ENCODE measurements around the gene DAPK2. TPM values are rescaled to one million over a fixed set of nuclear protein-coding genes. Genes with fewer than 3 reads are reported as not detected.

The DAPK2 gene
- total RNA-seq, 1 donor from 2014 or later = 1.9 TPM

- Mint-ChIP-seq H3K4me1 (ENCODE audit: low read depth) (peaks cover 33% of the 10 kb centered on the region), H3K9me3 (no peaks in the 10 kb centered on the region), H3K4me3 (ENCODE audit: low read depth) (no peak overlapping the region), H3K36me3 (ENCODE audit: low read depth) (no peaks in the 10 kb centered on the region), H3K27me3 (ENCODE audit: low read depth) (peaks cover 6% of the 10 kb centered on the region), H3K27ac (no peak overlapping the region)
- intact Hi-C loops (cut with micrococcal nuclease) = no loop called here
- no peak for DNase-seq (ENCODE audit: low spot score)
Measured at GRCh38 chr15:63999177-63999576, 47.1 kb downstream of the DAPK2 start.

- no peaks in the 10 kb centered on the region for H3K36me3 Mint-ChIP-seq (ENCODE audit: low read depth)
- H3K9me3 Mint-ChIP-seq = no peaks in the 10 kb centered on the region
- no peak overlapping the region for H3K4me3 Mint-ChIP-seq (ENCODE audit: low read depth)
- no peak overlapping the region for H3K27ac Mint-ChIP-seq
- H3K4me1 Mint-ChIP-seq (ENCODE audit: low read depth) = peaks cover 32% of the 10 kb centered on the region
- intact Hi-C loops (cut with micrococcal nuclease) = no loop called here
- H3K27me3 Mint-ChIP-seq (ENCODE audit: low read depth) = peaks cover 6% of the 10 kb centered on the region
- no peak for DNase-seq (ENCODE audit: low spot score)
Measured at GRCh38 chr15:63998489-63998888, 47.8 kb downstream of the DAPK2 start.

- Mint-ChIP-seq H3K4me3 (ENCODE audit: low read depth) (no peak overlapping the region), H3K27ac (no peak overlapping the region), H3K36me3 (ENCODE audit: low read depth) (no peaks in the 10 kb centered on the region), H3K27me3 (ENCODE audit: low read depth) (peaks cover 6% of the 10 kb centered on the region), H3K4me1 (ENCODE audit: low read depth) (peaks cover 32% of the 10 kb centered on the region), H3K9me3 (no peaks in the 10 kb centered on the region)
- intact Hi-C loops (cut with micrococcal nuclease) = no loop called here
- DNase-seq (ENCODE audit: low spot score) = no peak
Measured at GRCh38 chr15:63997715-63998442, 48.4 kb downstream of the DAPK2 start.

- Mint-ChIP-seq H3K9me3 (no peaks in the 10 kb centered on the region), H3K27me3 (ENCODE audit: low read depth) (peaks cover 5% of the 10 kb centered on the region), H3K4me3 (ENCODE audit: low read depth) (no peak overlapping the region), H3K4me1 (ENCODE audit: low read depth) (peaks cover 32% of the 10 kb centered on the region), H3K27ac (no peak overlapping the region), H3K36me3 (ENCODE audit: low read depth) (no peaks in the 10 kb centered on the region)
- intact Hi-C loops (cut with micrococcal nuclease) = no loop called here
- DNase-seq (ENCODE audit: low spot score) = no peak
Measured at GRCh38 chr15:63996794-63997357, 49.4 kb downstream of the DAPK2 start.

- no peak overlapping the region for H3K4me3 Mint-ChIP-seq (ENCODE audit: low read depth)
- no peak overlapping the region for H3K27ac Mint-ChIP-seq
- no peak for DNase-seq (ENCODE audit: low spot score)
- H3K36me3 Mint-ChIP-seq (ENCODE audit: low read depth) = no peaks in the 10 kb centered on the region
- peaks cover 38% of the 10 kb centered on the region for H3K4me1 Mint-ChIP-seq (ENCODE audit: low read depth)
- intact Hi-C loops (cut with micrococcal nuclease) = no loop called here
- H3K27me3 Mint-ChIP-seq (ENCODE audit: low read depth) = no peaks in the 10 kb centered on the region
- H3K9me3 Mint-ChIP-seq = no peaks in the 10 kb centered on the region
Measured at GRCh38 chr15:63995789-63996188, 50.5 kb downstream of the DAPK2 start.

GRCh38 chr15:63994073-63994600 lies 52.1 kb downstream of the DAPK2 start:
- Mint-ChIP-seq H3K4me3 (ENCODE audit: low read depth) (no peak overlapping the region), H3K36me3 (ENCODE audit: low read depth) (no peaks in the 10 kb centered on the region), H3K4me1 (ENCODE audit: low read depth) (peaks cover 31% of the 10 kb centered on the region), H3K9me3 (no peaks in the 10 kb centered on the region), H3K27ac (no peak overlapping the region), H3K27me3 (ENCODE audit: low read depth) (no peaks in the 10 kb centered on the region)
- no peak for DNase-seq (ENCODE audit: low spot score)
- intact Hi-C loops (cut with micrococcal nuclease) = no loop called here

GRCh38 chr15:63992300-63992699 lies 54.0 kb downstream of the DAPK2 start:
- Mint-ChIP-seq H3K4me3 (ENCODE audit: low read depth) (no peak overlapping the region), H3K27ac (no peak overlapping the region)

GRCh38 chr15:63991706-63992105 lies 54.6 kb downstream of the DAPK2 start:
- H3K4me1 Mint-ChIP-seq (ENCODE audit: low read depth) = peaks cover 22% of the 10 kb centered on the region
- no peak overlapping the region for H3K4me3 Mint-ChIP-seq (ENCODE audit: low read depth)
- intact Hi-C loops (cut with micrococcal nuclease) = no loop called here
- no peak for DNase-seq (ENCODE audit: low spot score)
- H3K27ac Mint-ChIP-seq = no peak overlapping the region
- no peaks in the 10 kb centered on the region for H3K36me3 Mint-ChIP-seq (ENCODE audit: low read depth)
- no peaks in the 10 kb centered on the region for H3K27me3 Mint-ChIP-seq (ENCODE audit: low read depth)
- no peaks in the 10 kb centered on the region for H3K9me3 Mint-ChIP-seq

More at GRCh38 chr15:63992300-63992699, 54.0 kb downstream of the DAPK2 start:
- no peak for DNase-seq (ENCODE audit: low spot score)
- peaks cover 18% of the 10 kb centered on the region for H3K4me1 Mint-ChIP-seq (ENCODE audit: low read depth)
- intact Hi-C loops (cut with micrococcal nuclease) = no loop called here
- H3K27me3 Mint-ChIP-seq (ENCODE audit: low read depth) = no peaks in the 10 kb centered on the region
- H3K9me3 Mint-ChIP-seq = no peaks in the 10 kb centered on the region
- H3K36me3 Mint-ChIP-seq (ENCODE audit: low read depth) = no peaks in the 10 kb centered on the region

- no peak overlapping the region for H3K4me3 Mint-ChIP-seq (ENCODE audit: low read depth)
- intact Hi-C loops (cut with micrococcal nuclease) = no loop called here
- no peak overlapping the region for H3K27ac Mint-ChIP-seq
- H3K27me3 Mint-ChIP-seq (ENCODE audit: low read depth) = no peaks in the 10 kb centered on the region
- no peak for DNase-seq (ENCODE audit: low spot score)
- H3K36me3 Mint-ChIP-seq (ENCODE audit: low read depth) = no peaks in the 10 kb centered on the region
- peaks cover 17% of the 10 kb centered on the region for H3K4me1 Mint-ChIP-seq (ENCODE audit: low read depth)
- no peaks in the 10 kb centered on the region for H3K9me3 Mint-ChIP-seq
Measured at GRCh38 chr15:63990454-63990853, 55.8 kb downstream of the DAPK2 start.

GRCh38 chr15:63987796-63988378 lies 58.4 kb downstream of the DAPK2 start:
- no peak overlapping the region for H3K27ac Mint-ChIP-seq
- peaks cover 14% of the 10 kb centered on the region for H3K4me1 Mint-ChIP-seq (ENCODE audit: low read depth)
- no peaks in the 10 kb centered on the region for H3K9me3 Mint-ChIP-seq
- no peaks in the 10 kb centered on the region for H3K27me3 Mint-ChIP-seq (ENCODE audit: low read depth)
- no peaks in the 10 kb centered on the region for H3K36me3 Mint-ChIP-seq (ENCODE audit: low read depth)
- intact Hi-C loops (cut with micrococcal nuclease) = no loop called here
- DNase-seq (ENCODE audit: low spot score) = no peak
- H3K4me3 Mint-ChIP-seq (ENCODE audit: low read depth) = no peak overlapping the region

- no peak overlapping the region for H3K27ac Mint-ChIP-seq
- H3K4me1 Mint-ChIP-seq (ENCODE audit: low read depth) = peaks cover 14% of the 10 kb centered on the region
- no peak overlapping the region for H3K4me3 Mint-ChIP-seq (ENCODE audit: low read depth)
- intact Hi-C loops (cut with micrococcal nuclease) = no loop called here
- H3K27me3 Mint-ChIP-seq (ENCODE audit: low read depth) = no peaks in the 10 kb centered on the region
- H3K9me3 Mint-ChIP-seq = no peaks in the 10 kb centered on the region
- no peaks in the 10 kb centered on the region for H3K36me3 Mint-ChIP-seq (ENCODE audit: low read depth)
- DNase-seq (ENCODE audit: low spot score) = no peak
Measured at GRCh38 chr15:63986751-63987341, 59.4 kb downstream of the DAPK2 start.

GRCh38 chr15:63986185-63986680 lies 60.1 kb downstream of the DAPK2 start:
- peaks cover 11% of the 10 kb centered on the region for H3K4me1 Mint-ChIP-seq (ENCODE audit: low read depth)
- no peak overlapping the region for H3K4me3 Mint-ChIP-seq (ENCODE audit: low read depth)
- no peaks in the 10 kb centered on the region for H3K27me3 Mint-ChIP-seq (ENCODE audit: low read depth)
- no peak overlapping the region for H3K27ac Mint-ChIP-seq
- no peaks in the 10 kb centered on the region for H3K36me3 Mint-ChIP-seq (ENCODE audit: low read depth)
- no peak for DNase-seq (ENCODE audit: low spot score)
- no peaks in the 10 kb centered on the region for H3K9me3 Mint-ChIP-seq
- intact Hi-C loops (cut with micrococcal nuclease) = no loop called here

Measured in activated T-helper 2 cell treated with anti-CD3 and anti-CD28 coated beads, Interferon-gamma antibody, Interleukin-2, Interleukin-4, amounts not matched to agents 10 μg/mL and 5 μg/mL and 100 μg/mL, durations not matched to agents 14 hours and 24 hours and 36 hours (primary cell).